HCT116 (cell line): ENCODE measurements around the gene TWNK. TPM values are rescaled to one million over a fixed set of nuclear protein-coding genes. Genes with fewer than 3 reads are reported as not detected.

ENCODE experiments used
- ATAC-seq: fragments of 200-7000 bp; cut with Tn5 transposase; 2 replicates; pipeline ENCODE4 v1.9.1; 2020; ENCODE audit warnings: mild to moderate bottlenecking, moderate library complexity
- BruUV-seq: library from RNA; stranded (reverse); fragments of 400-500 nt; replicated peaks from 2 replicates; lab custom pipeline; 2021; lab: Mats Ljungman, UMichigan
- CTCF ChIA-PET: fragments of 300-600 bp; sonication (Branson Sonifier 250); formaldehyde crosslinking; loops from one replicate; lab custom pipeline; 2021; ENCODE audit warnings: antibody characterized with exemption; lab: Charles Lee
- POLR2A ChIA-PET: fragments of 300-600, 350-600 bp; sonication (Branson Sonifier 250); formaldehyde crosslinking; loops from one replicate; lab custom pipeline; 2021; ENCODE audit warnings: antibody characterized with exemption; lab: Charles Lee
- RAD21 ChIA-PET, 2 experiments: fragments of 300-600 bp; sonication (Branson Sonifier 250); formaldehyde crosslinking; loops; one replicate each; lab custom pipeline; 2023; ENCODE audit warnings: low total read pairs in 2 of 2; ENCODE audit not compliant: uncharacterized antibody in 2 of 2, unreplicated experiment in 2 of 2, low non-redundant PET in 1 of 2; lab: Charles Lee
- DNase-seq: peaks from one replicate; pipeline ENCODE4 v3.0.0-alpha.2; 2010; ENCODE audit warnings: low read depth, low spot score
- H2AFZ ChIP-seq: fragments of 200-600 bp; shearing (Covaris generic), sonication (generic); 2 replicates; pipeline ENCODE4 v1.6.1; 2017; ENCODE audit warnings: low read depth, mixed run types, mixed read lengths, antibody characterized with exemption, low read length; ENCODE audit not compliant: poor library complexity, severe bottlenecking
- H3K27ac ChIP-seq: 2 replicates; pipeline ENCODE4 v1.5.1; 2012; ENCODE audit warnings: low read depth, low read length
- H3K27me3 ChIP-seq: fragments of 200-600 bp; sonication (generic); 2 replicates; pipeline ENCODE4 v1.6.1; 2016; ENCODE audit warnings: mixed run types, low read length, mixed read lengths; ENCODE audit not compliant: insufficient read depth
- H3K36me3 ChIP-seq, 2 experiments: fragments of 200-500 bp in 1 of 2; fragments of 200-600 bp in 1 of 2; sonication (Bioruptor generic) in 1 of 2; sonication (generic) in 1 of 2; 2 replicates each; pipeline versions ENCODE4 v1.5.1 to v1.6.1; 2014 to 2016; ENCODE audit warnings: low read length in 2 of 2, inconsistent platforms in 1 of 2, mixed read lengths in 1 of 2, mixed run types in 1 of 2; ENCODE audit not compliant: insufficient read depth in 2 of 2, control insufficient read depth in 1 of 2
- H3K4me1 ChIP-seq, 2 experiments: fragments of 200-600 bp in 1 of 2; sonication (generic) in 1 of 2; 2 replicates each; pipeline versions ENCODE4 v1.5.1 to v1.6.1; 2012 to 2017; ENCODE audit warnings: low read length in 2 of 2, inconsistent platforms in 1 of 2, mild to moderate bottlenecking in 1 of 2, mixed read lengths in 1 of 2, mixed run types in 1 of 2, moderate library complexity in 1 of 2; ENCODE audit not compliant: insufficient read depth in 2 of 2, control insufficient read depth in 1 of 2
- H3K4me2 ChIP-seq: fragments of 200-600 bp; sonication (generic); 2 replicates; pipeline ENCODE4 v1.6.1; 2017; ENCODE audit warnings: mixed run types, low read length, mixed read lengths
- H3K4me3 ChIP-seq, 2 experiments: fragments of 200-600 bp in 1 of 2; sonication (generic) in 1 of 2; replicated peaks in 1 of 2; 2 replicates each; pipeline ENCODE4 v1.5.1; 2011 to 2016; ENCODE audit warnings: low read length in 2 of 2, control low read depth in 1 of 2, low read depth in 1 of 2, mild to moderate bottlenecking in 1 of 2, mixed read lengths in 1 of 2, mixed run types in 1 of 2
- H3K79me2 ChIP-seq: fragments of 200-600 bp; sonication (generic); 2 replicates; pipeline ENCODE4 v1.6.1; 2017; ENCODE audit warnings: mild to moderate bottlenecking, mixed run types, low read length, moderate library complexity, mixed read lengths; ENCODE audit not compliant: insufficient read depth
- H3K9ac ChIP-seq: fragments of 200-600 bp; sonication (generic); 2 replicates; pipeline ENCODE4 v1.6.1; 2016; ENCODE audit warnings: low read length, mixed read lengths
- H3K9me2 ChIP-seq: fragments of 200-600 bp; sonication (generic), shearing (Covaris generic); 2 replicates; pipeline ENCODE4 v1.6.1; 2017; ENCODE audit warnings: mixed run types, mild to moderate bottlenecking, moderate library complexity; ENCODE audit not compliant: insufficient read depth
- H3K9me3 ChIP-seq, 2 experiments: fragments of 200-500 bp in 1 of 2; fragments of 200-600 bp in 1 of 2; sonication (Bioruptor generic) in 1 of 2; sonication (generic) in 1 of 2; 2 replicates each; pipeline ENCODE4 v1.6.1; 2014 to 2017; ENCODE audit warnings: low read length in 2 of 2, mixed read lengths in 2 of 2, inconsistent platforms in 1 of 2, low read depth in 1 of 2, mild to moderate bottlenecking in 1 of 2, mixed run types in 1 of 2, moderate library complexity in 1 of 2; ENCODE audit not compliant: control insufficient read depth in 1 of 2, insufficient read depth in 1 of 2
- H4K20me1 ChIP-seq: fragments of 200-600 bp; sonication (generic), shearing (Covaris generic); 2 replicates; pipeline ENCODE4 v1.6.1; 2017; ENCODE audit warnings: mixed run types, mild to moderate bottlenecking, moderate library complexity; ENCODE audit not compliant: insufficient read depth
- FOSL1 ChIP-seq: IDR thresholded peaks from 2 replicates; pipeline ENCODE4 v1.6.1; 2012; ENCODE audit warnings: low read depth
- SIN3A ChIP-seq: IDR thresholded peaks from 2 replicates; pipeline ENCODE4 v1.6.1; 2012; ENCODE audit warnings: low read depth
- SP1 ChIP-seq: IDR thresholded peaks from 2 replicates; pipeline ENCODE4 v1.6.1; 2012; ENCODE audit warnings: low read depth
- intact Hi-C: fragments of 100-400 bp; cut with micrococcal nuclease; formaldehyde crosslinking; loops from 2 replicates; pipeline ENCODE4 v1.10.0; 2022
- total RNA-seq: library from RNA; stranded (reverse); gene quantifications from one replicate; pipeline ENCODE4 v1.2.1, GENCODE V29; 2021; ENCODE audit not compliant: unreplicated experiment
- TF ChIP-seq, protein P1 (sequence below), 3 experiments: fragments of 200-600 bp in 1 of 3; sonication (generic) in 1 of 3; IDR thresholded peaks in 2 of 3; conservative IDR thresholded peaks in 1 of 3; 2 replicates each; pipeline ENCODE4 v1.5.1; 2012 to 2017; ENCODE audit warnings: low read depth in 2 of 3, low read length in 2 of 3, antibody characterized with exemption in 1 of 3, borderline replicate concordance in 1 of 3, control low read depth in 1 of 3, mild to moderate bottlenecking in 1 of 3, mixed read lengths in 1 of 3, mixed run types in 1 of 3, moderate library complexity in 1 of 3; ENCODE audit not compliant: insufficient read depth in 1 of 3

Gene TWNK
- total RNA-seq, 1 experiment from 2014 or later, result 42.1 TPM

DNA sequence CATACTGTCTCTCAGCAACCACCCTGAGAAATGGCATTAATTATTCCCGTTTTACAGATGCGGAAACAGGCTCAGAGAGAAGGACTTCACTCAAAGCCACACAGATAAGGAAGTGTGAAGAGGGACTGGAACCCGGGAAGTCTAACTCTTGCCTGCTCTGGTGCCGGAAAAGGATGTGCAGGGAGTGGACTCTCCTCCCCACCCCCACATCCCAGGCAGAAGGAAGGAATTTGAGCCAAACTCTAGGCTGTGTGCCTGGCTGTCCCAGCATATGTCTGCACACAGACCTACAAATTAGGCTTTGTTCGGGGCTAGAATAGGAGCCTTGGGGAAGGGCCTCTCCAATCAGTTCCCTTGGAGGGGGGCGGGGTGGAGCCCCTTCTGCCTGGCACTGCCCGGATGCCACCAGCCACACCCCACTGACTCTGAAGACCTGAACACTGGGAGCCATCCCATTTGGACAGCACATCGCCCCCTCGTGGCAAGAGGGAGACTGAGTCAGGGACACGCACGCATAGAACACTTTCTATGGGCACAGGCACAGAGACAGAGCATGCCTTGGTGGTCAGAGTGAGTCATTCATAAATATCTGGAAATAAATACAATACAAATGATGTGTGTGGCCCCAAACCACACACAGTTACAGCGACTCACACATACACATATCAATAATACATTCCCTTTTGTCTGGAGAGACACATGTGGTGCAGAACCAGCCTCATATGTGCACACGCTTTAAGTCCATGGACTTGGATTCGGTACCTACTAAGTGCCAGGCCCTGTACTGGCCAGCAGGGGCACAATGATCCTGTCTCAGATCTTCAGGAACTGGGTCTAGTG, 25.4 kb downstream of the TWNK start (continued):
- no peak for TF ChIP-seq SIN3A
- no peak for TF ChIP-seq FOSL1
- TF ChIP-seq, all 23 proteins: peak for 5

DNA sequence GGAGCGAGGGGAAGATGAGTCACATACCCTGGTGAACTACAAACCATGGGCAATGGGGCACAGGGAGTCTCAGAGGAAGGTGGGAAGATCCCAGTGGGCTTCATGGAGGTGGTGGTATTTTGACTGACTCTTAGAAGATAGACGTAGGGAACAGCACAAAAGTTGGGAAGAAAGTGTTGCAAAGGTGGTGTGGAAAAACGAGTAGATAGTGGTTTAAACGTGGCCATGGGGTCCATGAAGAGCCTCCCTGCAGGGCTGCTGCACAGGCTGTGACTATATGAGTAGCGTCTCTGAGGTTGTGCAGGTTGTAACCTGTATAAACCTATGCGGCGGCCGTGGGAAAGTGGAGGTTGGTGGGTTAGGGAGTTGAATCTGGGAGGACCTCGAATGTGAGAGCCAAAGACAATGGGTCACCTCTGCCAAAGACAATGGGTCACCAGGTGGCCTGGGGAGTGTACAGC, 26.1 kb downstream of the TWNK start:
- no peaks in the 10 kb centered on the region for H3K79me2 ChIP-seq
- H2AFZ ChIP-seq, result peak overlapping the region; percentile 55
- no peaks in the 10 kb centered on the region for H3K27me3 ChIP-seq
- peak overlapping the region; percentile 10; the same call in 1 of the 2 replicates for H3K9ac ChIP-seq
- TF ChIP-seq SP1, result no peak
- TF ChIP-seq, protein P1, sequence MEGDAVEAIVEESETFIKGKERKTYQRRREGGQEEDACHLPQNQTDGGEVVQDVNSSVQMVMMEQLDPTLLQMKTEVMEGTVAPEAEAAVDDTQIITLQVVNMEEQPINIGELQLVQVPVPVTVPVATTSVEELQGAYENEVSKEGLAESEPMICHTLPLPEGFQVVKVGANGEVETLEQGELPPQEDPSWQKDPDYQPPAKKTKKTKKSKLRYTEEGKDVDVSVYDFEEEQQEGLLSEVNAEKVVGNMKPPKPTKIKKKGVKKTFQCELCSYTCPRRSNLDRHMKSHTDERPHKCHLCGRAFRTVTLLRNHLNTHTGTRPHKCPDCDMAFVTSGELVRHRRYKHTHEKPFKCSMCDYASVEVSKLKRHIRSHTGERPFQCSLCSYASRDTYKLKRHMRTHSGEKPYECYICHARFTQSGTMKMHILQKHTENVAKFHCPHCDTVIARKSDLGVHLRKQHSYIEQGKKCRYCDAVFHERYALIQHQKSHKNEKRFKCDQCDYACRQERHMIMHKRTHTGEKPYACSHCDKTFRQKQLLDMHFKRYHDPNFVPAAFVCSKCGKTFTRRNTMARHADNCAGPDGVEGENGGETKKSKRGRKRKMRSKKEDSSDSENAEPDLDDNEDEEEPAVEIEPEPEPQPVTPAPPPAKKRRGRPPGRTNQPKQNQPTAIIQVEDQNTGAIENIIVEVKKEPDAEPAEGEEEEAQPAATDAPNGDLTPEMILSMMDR (IDR thresholded peaks at IDR 0.05 in 2 of 3, conservative IDR thresholded peaks at IDR 0.05 in 1 of 3; ENCODE audit: borderline replicate concordance in 1 of 3, insufficient read depth in 1 of 3, low read depth in 2 of 3, low read length in 2 of 3), result 0 out of 6 replicates have a peak, but pooled peaks of 1 of the 3 experiments have one; percentile 37
- TF ChIP-seq, all 23 proteins: peak for 1
- Histone ChIP-seq H3K9me2 (no peaks in the 10 kb centered on the region), H3K27ac (peak overlapping the region; percentile 39), H3K9me3 (no peaks in the 10 kb centered on the region), H3K4me3 (peak overlapping the region in 1 of 2 experiments; percentile 13; a peak in 1 of 4 replicates), H3K36me3 (no peaks in the 10 kb centered on the region), H3K4me2 (peak overlapping the region; percentile 66), H3K4me1 (peaks cover 31 to 66% of the 10 kb centered on the region in 2 experiments), H4K20me1 (no peaks in the 10 kb centered on the region)
- intact Hi-C loops, result loop anchor here (1.0 to 10.0 kb wide), 7 partner anchors 19 to 669 kb away; partner anchors contain the start of genes PAX2, SCD and SEMA4G
- DNase-seq (no peak), ATAC-seq (no peak)
- ChIA-PET CTCF (interaction anchor here (0.7 to 5.0 kb wide), 13 partner anchors 13 to 452 kb away, joined by 3 to 98 read pairs (median 9); partner anchors contain the start of genes LZTS2, PDZD7, SEMA4G and SFXN3), POLR2A (interaction anchor here (1.1 to 1.5 kb wide), 2 partner anchors 17 to 26 kb away, joined by 3 to 6 read pairs; partner anchors contain the start of genes MRPL43 and TWNK), RAD21 (interaction anchor here in 1 of 2 experiments (1.5 kb wide), 1 partner anchor 16 kb away, joined by 10 read pairs; no protein-coding TSS in a partner anchor)
- BruUV-seq, result no TSS peak
